GM19395 (cell line): ENCODE data around the gene CKAP2L.
A peak's percentile ranks its signal among the peaks of the same experiment; 100 is the strongest.

Experiments
- ATAC-seq: cut with Tn5 transposase; IDR thresholded peaks from one replicate; pipeline ENCODE4 v1.9.1; 2021; ENCODE audit warnings: mild to moderate bottlenecking, moderate library complexity; ENCODE audit not compliant: unreplicated experiment

Gene CKAP2L

DNA sequence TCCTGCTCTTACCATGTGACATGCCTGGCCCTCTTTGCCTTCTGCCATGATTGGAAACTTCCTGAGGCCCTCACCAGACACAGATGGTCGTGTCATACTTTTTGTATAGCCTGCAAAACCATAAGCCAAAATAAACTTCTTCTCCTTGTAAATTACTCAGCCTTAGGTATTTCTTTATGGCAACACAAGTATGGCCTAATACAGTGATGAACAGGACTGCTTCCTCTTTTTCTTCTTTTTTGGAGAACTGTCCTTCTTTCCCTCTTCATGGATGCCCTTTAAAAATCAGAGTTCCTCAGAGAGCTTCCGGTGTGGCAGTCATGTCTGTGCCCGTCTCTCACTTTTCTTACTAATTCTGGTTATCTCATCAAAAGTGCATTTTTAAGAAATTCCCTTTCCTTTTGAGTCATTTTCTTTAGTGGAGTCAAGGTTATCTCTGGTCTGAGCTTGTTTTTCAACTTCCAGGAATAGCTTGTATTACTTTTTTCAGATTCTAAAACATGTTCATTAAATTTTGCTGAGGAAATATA is 29.1 kb upstream of the CKAP2L start:
- no peak for ATAC-seq

DNA sequence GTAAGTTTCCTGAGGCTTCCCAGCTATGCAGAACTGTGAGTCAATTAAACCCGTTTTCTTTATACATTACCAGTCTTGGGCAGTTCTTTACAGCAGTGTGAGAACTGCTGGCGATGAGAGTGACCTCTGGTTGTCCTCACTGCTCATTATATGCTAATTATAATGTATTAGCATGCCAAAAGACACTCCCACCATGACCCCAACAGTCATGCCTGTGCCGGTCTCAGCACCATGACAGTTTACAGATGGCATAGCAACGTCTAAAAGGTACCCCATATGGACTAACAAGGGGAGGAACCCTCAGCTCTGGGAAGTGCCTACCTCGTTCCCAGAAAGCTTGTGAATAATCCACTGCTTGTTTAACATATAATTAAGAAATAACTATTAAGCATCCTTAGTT is 28.0 kb upstream of the CKAP2L start:
- no peak for ATAC-seq

- ATAC-seq = no peak
These were observed 27.4 kb upstream of the CKAP2L start for GRCh38 chr2:112791693-112792230.

DNA sequence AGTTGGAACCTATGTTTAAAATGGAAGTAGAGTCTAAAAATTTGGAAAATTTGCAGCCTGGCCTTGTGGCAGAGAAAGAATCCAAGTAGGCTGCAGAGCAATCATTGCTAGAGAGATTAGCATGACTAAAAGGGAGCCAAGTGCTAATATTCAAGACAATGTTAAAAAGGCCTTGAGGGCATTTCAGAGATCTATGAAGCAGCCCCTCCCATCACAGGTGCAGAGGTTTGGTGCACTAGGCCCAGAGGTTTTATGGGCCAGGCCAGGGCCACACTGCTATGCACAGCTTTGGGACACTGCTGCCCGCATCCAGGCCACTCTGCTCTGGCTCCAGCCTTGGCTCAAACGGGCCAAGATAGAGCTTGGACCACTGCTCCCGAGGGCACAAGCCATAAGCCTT is 26.6 kb upstream of the CKAP2L start:
- no peak for ATAC-seq

- no peak for ATAC-seq
These were observed 25.9 kb upstream of the CKAP2L start for GRCh38 chr2:112790305-112790704.

DNA sequence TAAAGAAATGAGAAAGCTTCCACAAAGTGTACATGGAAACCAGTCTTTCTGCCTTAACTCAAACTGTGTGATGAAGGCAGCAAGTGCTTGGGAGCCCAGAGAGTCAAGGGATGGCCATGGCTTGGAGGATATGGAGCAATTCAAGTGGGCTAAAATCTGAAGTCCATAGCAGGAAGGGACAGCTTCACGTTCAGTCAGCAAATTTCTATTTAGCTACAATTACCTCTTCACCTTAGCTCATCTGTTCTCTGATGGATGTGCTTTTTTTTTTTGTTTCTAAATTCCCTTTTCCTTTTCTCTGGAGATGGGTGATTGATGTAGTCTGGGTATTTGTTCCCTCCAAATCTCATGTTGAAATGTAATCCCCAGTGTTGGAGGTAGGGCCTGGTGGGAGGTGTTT is 24.8 kb upstream of the CKAP2L start:
- ATAC-seq = no peak

- no peak for ATAC-seq
These were observed 24.2 kb upstream of the CKAP2L start for GRCh38 chr2:112788653-112789052.

- no peak for ATAC-seq
These were observed 23.5 kb upstream of the CKAP2L start for GRCh38 chr2:112787729-112788393.

DNA sequence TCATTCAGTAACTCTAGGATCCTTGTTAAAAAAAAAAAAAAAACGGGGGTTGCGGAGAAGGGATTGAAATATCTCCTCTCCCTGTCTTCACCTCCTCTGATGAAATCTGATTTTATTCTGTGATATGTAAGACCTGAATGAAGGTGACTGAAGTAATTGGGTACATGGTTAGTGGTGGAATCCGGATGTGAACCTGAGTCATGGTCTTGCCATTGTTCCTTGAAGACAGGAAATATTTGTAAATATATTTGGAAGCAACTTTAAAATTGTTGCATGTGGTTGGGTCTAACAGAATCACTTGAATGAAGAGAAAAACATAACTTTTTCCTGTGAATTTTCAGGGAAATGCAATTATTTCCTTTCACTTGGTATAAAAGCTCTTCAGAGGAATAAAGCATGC is 22.9 kb upstream of the CKAP2L start:
- ATAC-seq = no peak

DNA sequence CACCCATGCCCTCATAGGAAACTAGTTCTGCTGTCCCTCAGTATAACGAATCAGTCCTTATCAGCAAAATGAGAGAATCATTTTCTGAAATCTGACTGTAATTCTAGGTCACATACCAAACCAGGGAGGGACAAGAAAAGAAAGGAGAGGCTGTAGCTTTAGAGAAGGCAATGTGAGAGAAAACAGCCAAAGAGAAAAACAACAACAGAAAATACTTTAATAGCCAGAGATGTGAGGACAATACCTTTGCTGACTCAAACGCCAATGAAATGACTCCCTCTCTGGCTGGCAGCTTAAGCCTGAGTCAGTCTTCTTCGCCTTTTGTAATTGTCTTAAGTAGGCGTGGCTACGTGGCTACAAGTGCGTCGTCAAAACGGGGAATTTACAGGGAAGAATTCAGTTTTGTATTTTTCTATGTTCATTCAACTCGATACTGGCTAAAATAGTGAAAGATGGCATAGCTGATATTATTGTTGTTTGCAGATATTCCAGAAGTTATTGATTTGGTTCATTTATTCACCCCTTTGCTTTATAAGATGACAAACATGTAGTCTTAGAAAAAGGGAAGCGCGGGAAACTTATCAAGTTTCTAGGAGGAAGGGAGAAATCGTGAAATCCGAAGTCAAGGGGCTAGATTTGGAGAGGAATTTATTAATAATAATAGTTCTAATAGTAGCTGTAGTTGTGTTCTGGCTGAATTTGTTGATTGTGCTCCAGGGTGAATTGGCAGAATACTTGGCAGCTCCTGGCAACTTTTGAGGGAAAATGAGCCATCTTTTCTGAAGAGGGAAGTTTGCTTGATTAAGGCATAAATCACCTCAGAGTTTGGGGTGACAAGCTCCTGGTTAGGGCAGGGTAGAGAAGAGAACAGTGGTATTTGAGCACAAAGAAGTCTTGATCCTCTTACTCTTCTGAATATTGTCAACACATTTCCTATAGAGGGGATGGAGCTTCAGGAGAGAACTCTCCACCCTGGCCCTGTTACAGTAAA is 20.1 kb upstream of the CKAP2L start, which contains the start of gene IL1A:
Gene IL1A, minus strand, starts transcription at position 295 of the 991 bp plus-strand sequence. CDS start 723 bp downstream, outside the sequence.
- ATAC-seq = no peak

DNA sequence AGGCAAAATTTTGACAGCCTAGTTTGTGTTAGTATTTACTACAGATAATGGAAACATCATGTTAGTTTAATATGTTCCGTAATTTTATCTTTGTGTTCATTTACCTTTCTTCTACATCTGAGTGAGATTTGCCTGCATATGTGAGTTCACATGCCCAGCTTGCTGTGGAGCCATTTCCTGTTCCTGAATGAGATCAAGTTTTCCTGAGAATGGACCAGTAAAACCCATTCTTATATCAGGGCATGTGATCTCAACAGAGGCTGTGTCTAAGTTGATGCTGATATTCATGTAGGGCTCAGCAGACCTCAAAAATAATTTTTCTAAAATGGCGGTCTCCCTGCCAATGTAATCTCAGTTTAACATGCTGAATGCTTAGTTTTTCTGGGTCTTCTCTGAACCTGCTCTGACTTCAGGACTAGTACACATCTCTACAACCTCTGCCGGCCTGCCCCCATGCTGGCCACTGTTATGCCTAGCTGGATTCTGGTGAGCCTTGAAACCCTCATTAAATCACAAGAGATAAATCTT is 18.8 kb upstream of the CKAP2L start:
- no peak for ATAC-seq

- peak; percentile 87 for ATAC-seq
These were observed 17.9 kb upstream of the CKAP2L start for GRCh38 chr2:112782234-112782799.

DNA sequence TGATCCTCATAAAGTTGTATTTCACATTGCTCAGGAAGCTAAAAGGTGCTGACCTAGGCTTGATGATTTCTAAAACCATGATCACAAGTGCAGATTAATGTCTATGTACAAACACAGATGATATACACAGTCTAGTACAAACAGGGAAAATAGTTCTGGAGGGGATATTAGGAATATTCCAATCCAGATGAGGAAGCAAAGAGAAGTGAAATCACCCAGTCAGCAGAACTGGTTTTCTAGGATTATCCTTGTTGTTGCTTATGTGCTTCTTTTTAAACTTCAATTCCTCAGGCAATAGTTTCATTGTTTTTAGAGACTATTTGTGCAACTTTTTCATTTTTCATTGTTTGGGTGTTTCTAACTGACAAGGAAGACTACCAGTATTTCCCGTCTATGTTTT is 15.2 kb upstream of the CKAP2L start:
- no peak for ATAC-seq

- no peak for ATAC-seq
These were observed 12.6 kb upstream of the CKAP2L start for GRCh38 chr2:112777036-112777435.

DNA sequence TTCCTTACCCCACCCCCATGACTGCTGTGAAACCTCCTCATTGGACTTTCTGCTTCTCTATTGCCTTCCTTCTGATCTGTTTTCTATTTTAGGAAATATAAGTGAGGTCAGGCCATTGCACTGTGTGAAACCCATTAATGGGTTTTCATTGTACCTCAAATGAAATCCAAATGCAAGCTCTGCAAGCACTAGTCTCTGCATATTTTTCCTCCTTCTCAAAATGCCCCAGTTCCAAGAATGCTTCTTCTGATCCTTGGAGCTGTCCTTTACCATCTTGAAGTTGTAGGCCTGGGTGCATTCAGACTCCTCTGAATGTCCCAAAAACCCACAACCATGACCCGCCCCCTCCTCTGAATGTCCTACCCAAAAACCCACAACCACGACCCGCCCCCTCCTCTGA is 11.7 kb upstream of the CKAP2L start:
- no peak for ATAC-seq

DNA sequence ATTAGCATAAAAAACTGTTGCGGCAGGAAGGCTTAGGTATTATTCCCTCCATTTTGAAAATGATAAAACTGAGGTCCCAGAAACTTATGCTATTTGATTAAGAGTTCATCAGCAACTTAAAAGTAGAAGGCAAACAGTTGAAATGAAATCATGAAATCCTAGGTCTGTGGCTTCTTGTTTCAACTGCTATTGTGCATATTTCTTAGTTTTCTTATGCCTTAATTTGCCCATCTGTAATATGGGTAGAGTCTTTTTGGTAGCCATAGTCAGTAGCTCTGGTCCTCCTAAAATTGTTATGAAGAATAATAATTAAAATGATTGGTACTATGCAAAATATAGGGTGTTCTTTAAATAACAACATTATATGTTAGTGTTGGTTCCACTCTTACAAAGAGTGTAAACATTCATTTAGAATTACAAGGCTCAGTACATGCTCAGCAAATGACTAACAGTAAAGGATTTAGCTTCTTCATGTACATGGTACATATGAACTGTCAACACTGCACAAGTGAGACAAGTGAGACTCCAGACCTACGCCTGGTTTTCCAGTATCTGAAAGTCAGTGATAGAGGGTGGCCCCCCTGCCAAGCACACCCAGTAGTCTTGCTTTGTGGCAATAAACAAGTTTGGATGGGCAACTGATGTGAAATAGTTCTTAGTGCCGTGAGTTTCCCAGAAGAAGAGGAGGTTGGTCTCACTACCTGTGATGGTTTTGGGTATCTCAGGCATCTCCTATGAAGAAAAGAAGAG is 10.3 kb upstream of the CKAP2L start:
- no peak for ATAC-seq

GRCh38 chr2:112773556-112773955 is 9.1 kb upstream of the CKAP2L start:
- no peak for ATAC-seq

DNA sequence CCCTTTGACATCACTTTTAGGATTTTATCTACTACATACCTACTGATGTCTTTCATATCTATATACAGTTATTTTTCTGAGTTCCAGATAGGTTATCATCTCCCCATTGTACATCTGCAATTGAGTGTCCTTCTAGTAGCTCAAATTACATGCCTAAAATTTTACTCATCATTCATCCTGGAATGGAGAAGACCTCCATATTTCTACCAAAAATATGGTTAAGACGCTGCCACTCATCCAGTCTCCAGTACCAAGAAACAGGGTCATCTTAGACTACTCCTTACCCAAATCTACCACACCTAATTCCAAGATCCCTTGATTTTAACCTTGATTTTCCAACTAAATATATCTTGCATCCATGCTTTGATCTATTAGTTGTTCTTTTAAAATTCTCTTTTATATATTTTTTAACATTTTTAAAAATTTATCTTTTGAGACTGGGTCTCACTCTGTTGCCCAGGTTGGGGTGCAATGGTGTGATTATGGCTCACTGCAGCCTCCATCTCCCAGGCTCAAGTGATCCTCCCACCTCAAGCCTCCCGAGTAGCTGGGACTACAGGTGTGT is 8.6 kb upstream of the CKAP2L start:
- no peak for ATAC-seq

DNA sequence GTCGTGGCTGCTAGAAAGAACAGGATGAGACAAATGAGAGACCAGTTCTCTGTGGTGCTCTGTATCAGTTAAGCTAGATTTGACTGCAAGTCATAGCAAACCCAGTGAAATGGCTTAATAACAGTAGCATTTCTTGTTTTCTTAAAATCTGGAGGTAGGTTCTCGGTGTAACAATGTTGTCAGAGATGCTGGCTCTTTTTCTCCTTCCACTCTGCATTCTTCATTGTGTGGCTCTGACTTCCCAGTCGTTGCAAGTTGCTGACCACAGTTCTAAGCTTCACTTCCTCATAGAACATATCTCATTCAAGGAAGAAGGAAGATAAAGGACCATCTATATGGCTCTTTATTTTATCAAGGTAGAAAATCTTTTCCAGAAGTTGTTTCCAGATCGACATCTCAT is 7.9 kb upstream of the CKAP2L start:
- ATAC-seq = no peak

- no peak for ATAC-seq
These were observed 4.0 kb upstream of the CKAP2L start for GRCh38 chr2:112768432-112768831.
